Kasumi-1 (cell line): ENCODE results near the gene ORC3.
"Not testable (repeated sequence)": the region's sequence is repeated elsewhere in the genome, so short reads cannot be mapped to it uniquely, and the experiment has no call there.

Experiments used
- DNase-seq, 2 experiments: peaks; one replicate each; lab custom pipeline; 2025; lab: John Stamatoyannopoulos, UW

The ORC3 gene

DNA sequence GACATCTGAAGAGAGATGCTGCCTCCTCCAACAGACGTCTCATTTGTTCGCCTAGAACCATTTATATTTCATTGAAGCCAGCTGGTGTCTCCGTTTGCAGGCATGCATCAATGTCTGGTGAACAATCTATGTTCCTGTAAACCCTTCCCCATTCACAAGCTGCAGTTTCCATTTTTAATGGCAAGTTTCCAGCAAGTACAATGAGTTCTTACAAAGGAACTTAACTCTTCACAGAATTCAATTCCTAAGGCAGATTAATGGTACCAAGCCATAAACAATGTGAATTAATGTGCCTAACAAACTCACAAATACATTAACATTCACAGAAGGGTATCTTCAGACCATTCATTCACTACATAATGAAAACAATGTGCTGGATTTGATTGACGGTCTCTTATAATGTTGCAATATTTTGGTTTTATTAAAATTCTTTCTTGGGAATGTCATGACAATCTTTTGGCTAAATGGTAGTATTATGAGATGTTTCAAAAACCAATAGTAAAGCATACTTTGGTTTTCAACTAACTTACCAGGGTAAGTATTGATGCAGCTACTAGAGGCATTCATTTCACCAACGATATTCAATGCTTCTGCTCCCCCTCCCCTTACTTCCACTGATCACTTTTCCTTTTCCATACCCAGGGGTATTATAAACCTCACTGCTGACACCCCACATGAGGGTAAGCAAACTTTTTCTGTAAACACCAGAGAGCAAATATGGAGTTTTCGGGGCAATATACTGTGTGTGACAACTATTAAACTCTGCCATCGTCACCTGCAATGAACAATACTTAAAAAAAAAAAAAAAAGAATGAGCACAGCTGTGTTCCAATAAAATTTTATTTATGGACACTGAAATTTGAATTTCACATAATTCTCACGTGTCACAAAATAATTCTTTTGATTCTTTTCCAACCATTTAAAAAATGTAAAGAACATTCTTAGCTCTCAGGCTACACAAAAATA is 107.9 kb downstream of the ORC3 start:
- peak; percentile 17 to 23 for DNase-seq

DNA sequence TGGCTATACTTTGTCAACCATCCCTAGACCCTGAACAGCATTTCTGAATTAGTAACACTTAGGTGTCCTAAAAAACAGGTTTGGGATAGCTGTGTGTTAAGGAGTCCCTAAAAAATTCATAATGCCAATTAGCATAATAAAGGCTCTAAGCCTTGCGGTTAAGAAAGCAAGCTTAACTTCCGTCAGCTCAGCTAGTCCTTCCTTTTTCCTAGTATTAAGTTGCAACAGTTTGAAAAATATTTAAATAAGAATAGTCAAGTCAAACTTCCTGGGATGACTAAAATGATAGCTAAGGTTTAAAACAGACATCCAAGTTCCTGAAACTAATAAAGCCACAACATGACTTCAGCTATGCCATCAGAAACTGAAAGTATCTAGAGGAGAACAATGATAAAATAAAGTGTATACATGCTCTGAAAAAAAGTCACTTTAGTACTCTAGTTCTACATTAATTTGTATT is 108.6 kb downstream of the ORC3 start:
- peak; percentile 79 to 84 for DNase-seq

DNA sequence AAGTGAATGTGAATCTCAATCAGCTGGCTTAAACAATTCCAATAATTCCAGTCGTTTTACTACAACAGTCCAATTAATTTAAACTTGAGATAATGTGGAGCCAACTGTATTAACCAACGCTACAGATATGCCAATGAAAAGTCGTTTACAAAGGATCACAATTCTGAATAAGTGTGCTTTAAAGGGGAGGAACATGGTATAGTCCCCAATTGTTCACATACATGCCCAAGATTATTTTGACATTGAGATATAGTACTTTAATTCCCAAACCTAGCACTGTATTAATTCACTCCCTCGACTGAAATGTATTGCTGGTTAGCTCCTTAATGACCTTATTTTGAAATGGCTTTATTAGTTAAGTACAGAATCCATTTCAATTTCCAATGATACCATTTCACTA is 109.6 kb downstream of the ORC3 start:
- DNase-seq: no peak

- DNase-seq: peak; percentile 38 to 55
These were observed 110.7 kb downstream of the ORC3 start for GRCh38 chr6:87700397-87701343.

DNA sequence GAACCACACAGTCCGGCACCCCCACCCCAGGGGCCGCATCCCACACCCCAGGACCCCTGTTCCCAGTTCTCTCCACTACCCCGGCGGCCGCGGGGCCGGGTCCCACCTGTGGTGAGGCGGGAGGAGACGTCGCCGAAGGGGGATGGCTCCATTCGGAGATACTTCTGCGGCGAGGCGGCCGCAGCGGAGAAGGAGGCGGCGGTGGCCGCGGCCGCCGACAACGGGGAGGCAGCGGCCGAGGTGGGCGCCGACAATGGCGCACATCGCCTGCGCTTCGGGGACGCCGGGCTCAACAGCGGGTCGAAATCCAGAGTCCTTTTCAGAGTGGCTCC is 111.4 kb downstream of the ORC3 start:
- no peak for DNase-seq

- DNase-seq: peak; percentile 99
These were observed 112.0 kb downstream of the ORC3 start, which contains the start of gene AKIRIN2 for GRCh38 chr6:87701676-87702588. AKIRIN2 (minus strand) TSS chr6:87702233; CDS start chr6:87701684, 549 bp downstream.

DNA sequence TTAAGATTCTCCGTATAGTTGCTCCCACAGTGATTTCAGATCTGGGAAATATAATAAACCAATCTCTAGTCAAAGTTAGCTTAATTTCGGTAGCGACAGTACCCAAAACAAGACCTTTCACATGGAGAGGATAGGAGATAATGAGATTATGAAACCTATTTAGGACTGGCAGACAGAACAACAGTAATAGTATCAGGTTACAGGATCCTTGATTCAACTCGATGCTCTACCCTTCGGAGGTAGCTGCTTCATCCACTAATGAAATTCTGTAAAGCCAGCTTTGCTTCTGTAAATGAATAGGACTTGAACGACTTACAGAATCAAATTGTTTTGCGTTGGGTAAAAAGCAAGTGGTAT is 112.6 kb downstream of the ORC3 start:
- peak; percentile 90 to 91 for DNase-seq

GRCh38 chr6:87703039-87703438 is 113.1 kb downstream of the ORC3 start:
- peak in 1 of 2 experiments; percentile 48 for DNase-seq

DNA sequence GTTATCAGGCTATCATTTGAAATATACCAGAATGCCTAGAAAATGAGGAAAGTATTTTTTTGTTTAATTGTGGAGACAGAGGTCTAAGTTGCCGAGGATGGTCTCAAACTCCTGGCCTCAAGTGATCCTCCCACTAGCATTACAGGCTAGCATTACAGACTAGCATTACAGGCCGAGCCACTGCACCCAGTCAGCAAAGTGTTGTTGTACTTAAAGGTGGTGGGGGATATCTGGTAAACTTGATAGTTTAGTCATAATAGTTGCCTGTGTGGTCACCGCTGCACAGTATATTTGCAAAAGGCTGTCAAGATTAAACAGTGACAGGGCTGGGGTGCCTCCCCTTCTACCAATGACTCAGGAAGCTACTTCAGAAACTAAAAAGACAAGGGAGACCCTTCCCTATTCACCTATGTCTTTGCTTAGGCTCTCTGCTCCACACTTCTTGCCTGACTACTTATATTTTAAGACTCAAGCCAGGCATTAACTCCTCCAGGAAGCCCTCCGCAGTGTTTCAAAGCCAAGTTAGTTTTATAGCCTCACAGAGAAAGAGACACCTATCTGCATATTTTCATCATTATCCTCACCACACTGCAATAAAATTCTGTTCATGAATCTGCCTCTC is 115.2 kb downstream of the ORC3 start:
- DNase-seq: no peak

DNA sequence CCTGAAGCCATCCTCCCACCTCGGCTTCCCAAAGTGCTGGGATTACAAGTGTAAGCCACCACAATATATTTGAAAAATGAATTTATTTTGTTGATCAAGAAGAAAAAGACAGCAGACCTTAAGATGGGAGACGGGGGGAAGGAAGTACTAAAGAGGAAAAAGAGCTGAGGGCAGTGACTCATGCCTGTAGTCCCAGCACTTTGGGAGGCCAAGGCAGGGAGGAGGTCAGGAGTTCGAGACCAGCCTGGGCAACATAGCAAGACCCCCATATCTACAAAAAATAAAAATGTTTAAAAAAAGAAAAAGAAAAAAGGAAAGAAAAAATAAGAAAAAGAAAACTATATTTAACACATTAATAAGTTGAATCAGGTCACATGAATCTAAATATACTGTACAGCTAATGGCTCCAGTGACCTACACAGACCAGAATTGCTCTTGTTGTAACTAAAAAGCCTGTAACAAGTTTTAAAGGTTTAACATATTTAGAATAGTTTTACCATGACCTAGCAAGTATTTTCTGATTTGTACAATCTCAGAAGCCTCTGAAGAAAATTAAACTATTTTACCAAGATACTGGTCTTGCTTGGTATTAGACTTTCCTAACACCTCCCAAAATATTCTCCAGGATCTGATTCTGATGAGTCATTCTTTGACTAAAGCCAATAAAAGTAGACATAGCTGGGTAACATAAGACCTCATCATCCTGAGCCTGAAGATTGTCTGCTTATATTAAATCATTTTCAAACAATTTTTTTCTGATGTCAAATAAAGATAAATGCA is 116.4 kb downstream of the ORC3 start:
- peak in 1 of 2 experiments; percentile 8 for DNase-seq

DNA sequence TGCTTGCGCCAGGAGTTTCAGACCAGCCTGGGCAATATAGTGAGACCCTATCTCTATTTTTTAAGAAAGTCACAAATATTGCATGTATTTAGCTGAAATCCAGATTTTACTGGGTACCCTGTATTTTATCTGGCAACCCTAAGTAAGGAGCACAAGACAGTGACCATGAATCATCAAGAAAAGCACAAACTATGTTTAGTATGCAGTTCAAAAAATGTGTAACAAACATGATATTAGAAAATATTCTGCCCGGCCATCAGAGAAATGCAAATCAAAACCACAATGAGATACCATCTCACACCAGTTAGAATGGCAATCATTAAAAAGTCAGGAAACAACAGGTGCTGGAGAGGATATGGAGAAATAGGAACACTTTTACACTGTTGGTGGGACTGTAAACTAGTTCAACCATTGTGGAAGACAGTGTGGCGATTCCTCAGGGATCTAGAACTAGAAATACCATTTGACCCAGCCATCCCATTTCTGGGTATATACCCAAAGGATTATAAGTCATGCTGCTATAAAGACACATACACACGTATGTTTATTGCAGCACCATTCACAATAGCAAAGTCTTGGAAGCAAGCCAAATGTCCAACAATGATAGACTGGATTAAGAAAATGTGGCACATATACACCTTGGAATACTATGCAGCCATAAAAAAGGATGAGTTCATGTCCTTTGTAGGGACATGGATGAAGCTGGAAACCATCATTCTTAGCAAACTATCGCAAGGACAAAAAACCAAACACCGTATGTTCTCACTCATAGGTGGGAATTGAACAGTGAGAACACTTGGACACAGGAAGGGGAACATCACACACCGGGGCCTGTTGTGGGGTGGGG is 118.9 kb downstream of the ORC3 start:
- not testable (repeated sequence) for DNase-seq

DNA sequence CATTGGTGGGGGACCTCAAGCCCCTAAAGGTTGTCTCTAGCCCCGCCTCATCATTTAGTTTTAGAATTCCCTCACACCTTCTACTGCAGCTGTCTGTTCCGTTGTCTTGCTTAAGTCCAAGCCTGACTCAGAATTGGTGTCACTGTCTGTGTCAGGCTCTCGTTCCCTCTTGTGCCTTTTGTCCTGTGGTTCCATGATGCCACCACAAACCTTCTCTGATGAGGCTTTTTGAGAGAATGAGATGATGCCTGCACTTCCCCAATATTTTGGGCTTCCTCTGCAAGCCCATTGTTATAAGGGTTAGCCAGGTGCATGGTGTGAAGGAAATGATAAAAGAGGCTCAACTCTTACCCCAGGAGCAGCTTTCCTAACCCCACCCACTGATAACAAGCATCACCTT is 120.2 kb downstream of the ORC3 start:
- peak; percentile 19 to 30 for DNase-seq

DNA sequence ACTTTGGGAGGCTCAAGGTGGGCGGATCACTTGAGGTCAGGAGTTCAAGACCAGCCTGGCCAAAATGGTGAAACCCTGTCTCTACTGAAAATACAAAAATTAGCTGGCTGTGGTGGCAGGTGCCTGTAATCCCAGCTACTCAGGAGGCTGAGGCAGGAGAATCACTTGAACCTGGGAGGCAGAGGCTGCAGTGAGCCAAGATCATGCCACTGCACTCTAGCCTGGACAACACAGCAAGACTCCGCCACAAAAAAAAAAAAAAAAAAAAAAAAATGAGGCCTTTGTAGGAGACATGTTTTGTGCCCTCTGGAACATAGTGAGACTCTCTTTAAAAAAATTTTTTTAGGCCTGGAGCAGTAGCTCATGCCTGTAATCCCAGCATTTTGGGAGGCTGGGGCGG is 122.8 kb downstream of the ORC3 start:
- not testable (repeated sequence) for DNase-seq

DNA sequence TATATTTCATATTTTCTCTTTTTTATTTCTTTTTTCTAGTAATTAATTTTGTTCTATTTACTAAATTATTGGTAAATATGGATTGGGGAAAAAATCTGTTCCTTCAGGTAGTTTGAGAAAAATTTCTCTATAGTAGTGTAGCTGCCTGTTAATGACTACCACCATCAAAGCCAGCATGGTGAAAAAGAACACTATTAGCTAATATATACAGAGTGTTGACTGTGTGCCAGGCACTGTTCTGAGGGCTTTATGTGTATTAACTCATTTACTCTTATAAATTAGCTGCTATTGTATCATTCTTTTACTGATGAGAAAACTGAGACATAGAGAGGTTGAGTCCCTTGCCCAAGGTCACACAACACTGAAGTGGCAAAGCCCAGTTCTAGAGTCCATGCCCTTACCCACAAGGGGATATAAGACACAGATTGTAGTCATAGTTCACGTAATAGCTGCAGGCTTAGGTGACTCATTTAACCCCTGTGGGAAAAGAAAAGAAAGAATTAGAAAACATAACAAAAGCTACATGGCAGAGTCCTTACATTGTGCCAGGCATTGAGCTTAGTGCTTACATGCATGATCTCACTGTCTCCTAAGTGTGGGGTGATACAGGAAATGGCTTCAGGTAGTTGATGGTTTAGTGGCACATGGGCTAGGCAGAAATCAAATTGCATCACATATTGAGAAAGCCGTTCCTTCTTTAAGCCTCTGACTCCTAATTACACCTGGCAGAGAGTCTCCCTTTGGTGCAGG is 124.3 kb downstream of the ORC3 start:
- DNase-seq: no peak
